Measurements from ENCODE around the gene CYP4B1. TPM values are rescaled to one million over a fixed set of nuclear protein-coding genes. Genes with fewer than 3 reads are reported as not detected.

Gene CYP4B1
- total RNA-seq, 1 experiment from 2014 or later = 0.30 TPM

GRCh38 chr1:46761740-46762139 lies 37.1 kb upstream of the CYP4B1 start (continued):
- no peak for TF ChIP-seq CTCF (IDR thresholded peaks at IDR 0.05 in 2 of 3, conservative IDR thresholded peaks at IDR 0.05 in 1 of 3; ENCODE audit: borderline replicate concordance in 1 of 3, insufficient read depth in 1 of 3, low read depth in 2 of 3, low read length in 2 of 3)
- no peak for TF ChIP-seq ATF3 (IDR thresholded peaks at IDR 0.05)
- no peak for TF ChIP-seq JUND (IDR thresholded peaks at IDR 0.05)

GRCh38 chr1:46764402-46764801 lies 34.4 kb upstream of the CYP4B1 start:
- Histone ChIP-seq H3K27me3 (ENCODE audit: insufficient read depth, low read length) (peaks cover 29% of the 10 kb centered on the region), H4K20me1 (ENCODE audit: insufficient read depth) (no peaks in the 10 kb centered on the region), H3K4me2 (ENCODE audit: low read length) (no peak overlapping the region), H3K36me3 (ENCODE audit: control insufficient read depth in 1 of 2, insufficient read depth in 2 of 2, low read length in 2 of 2) (no peaks in the 10 kb centered on the region), H3K4me3 (replicated peaks in 1 of 2; ENCODE audit: low read depth in 1 of 2, low read length in 2 of 2) (no peak overlapping the region), H3K9ac (ENCODE audit: low read length) (no peak overlapping the region), H3K79me2 (ENCODE audit: insufficient read depth, low read length) (no peaks in the 10 kb centered on the region), H3K9me2 (ENCODE audit: insufficient read depth) (0 out of 2 replicates have a peak, but pooled peaks cover 3% of the 10 kb centered on the region), H3K27ac (ENCODE audit: low read depth, low read length) (no peak overlapping the region), H2AFZ (ENCODE audit: low read depth, low read length, poor library complexity, severe bottlenecking) (no peak overlapping the region), H3K4me1 (ENCODE audit: control insufficient read depth in 1 of 2, insufficient read depth in 2 of 2, low read length in 2 of 2) (no peaks in the 10 kb centered on the region), H3K9me3 (ENCODE audit: control insufficient read depth in 1 of 2, insufficient read depth in 1 of 2, low read depth in 1 of 2, low read length in 2 of 2) (no peaks in the 10 kb centered on the region)
- no TSS peak for BruUV-seq (replicated peaks)
- no peak for ATAC-seq
- no peak for DNase-seq (ENCODE audit: low read depth, low spot score)
- CTCF ChIA-PET = no interaction called here
- intact Hi-C loops (cut with micrococcal nuclease) = no loop called here
- RAD21 ChIA-PET (ENCODE audit: low non-redundant PET in 1 of 2, low total read pairs in 2 of 2, uncharacterized antibody in 2 of 2, unreplicated experiment in 2 of 2) = no interaction called here
- POLR2A ChIA-PET = no interaction called here
- no peak for TF ChIP-seq YY1 (IDR thresholded peaks at IDR 0.05; ENCODE audit: extremely low read depth, insufficient replicate concordance, low read depth, low read length)
- no peak for TF ChIP-seq SRF (IDR thresholded peaks at IDR 0.05; ENCODE audit: low read depth)
- TF ChIP-seq ZBTB33 (IDR thresholded peaks at IDR 0.05; ENCODE audit: extremely low read depth, insufficient replicate concordance, low read length) = no peak
- TF ChIP-seq JUND (IDR thresholded peaks at IDR 0.05) = no peak
- no peak for TF ChIP-seq ELF1 (IDR thresholded peaks at IDR 0.05; ENCODE audit: borderline replicate concordance, low read depth)
- no peak for TF ChIP-seq ATF3 (IDR thresholded peaks at IDR 0.05)
- TF ChIP-seq ZFX (IDR thresholded peaks at IDR 0.05) = no peak
- no peak for TF ChIP-seq POLR2AphosphoS5 (IDR thresholded peaks at IDR 0.05; ENCODE audit: low read depth, low read length)
- no peak for TF ChIP-seq POLR2A (IDR thresholded peaks at IDR 0.05; ENCODE audit: borderline replicate concordance, extremely low read depth, insufficient read depth, insufficient read length)
- TF ChIP-seq CEBPB (IDR thresholded peaks at IDR 0.05; ENCODE audit: low read depth) = no peak
- TF ChIP-seq MAX (IDR thresholded peaks at IDR 0.05) = no peak
- TF ChIP-seq CBX3 (IDR thresholded peaks at IDR 0.05; ENCODE audit: low read depth) = no peak
- no peak for TF ChIP-seq SP1 (IDR thresholded peaks at IDR 0.05; ENCODE audit: low read depth)
- TF ChIP-seq TCF7L2 (IDR thresholded peaks at IDR 0.05; ENCODE audit: borderline replicate concordance, extremely low read depth, insufficient read depth, insufficient read length) = no peak
- TF ChIP-seq CTCF (IDR thresholded peaks at IDR 0.05 in 2 of 3, conservative IDR thresholded peaks at IDR 0.05 in 1 of 3; ENCODE audit: borderline replicate concordance in 1 of 3, insufficient read depth in 1 of 3, low read depth in 2 of 3, low read length in 2 of 3) = no peak
